H1 (cell line): Measurements from ENCODE around the gene PIK3R5. TPM values are rescaled to one million over a fixed set of nuclear protein-coding genes. Genes with fewer than 3 reads are reported as not detected.
A peak's percentile ranks its signal among the peaks of the same experiment; 100 is the strongest.

Source experiments
- CTCF ChIA-PET: fragments of 300-600 bp; sonication (Branson Sonifier 250); formaldehyde crosslinking; loops from one replicate; lab custom pipeline; 2021; ENCODE audit not compliant: partially characterized antibody; lab: Charles Lee
- POLR2A ChIA-PET: fragments of 300-600 bp; sonication (Branson Sonifier 250); formaldehyde crosslinking; loops from one replicate; lab custom pipeline; 2021; ENCODE audit warnings: inconsistent platforms; ENCODE audit not compliant: partially characterized antibody; lab: Charles Lee
- DNase-seq, 2 experiments: peaks; one replicate each; pipeline versions ENCODE4 v3.0.0 to v3.0.0-alpha.2; 2010 to 2022; ENCODE audit warnings: low spot score in 2 of 2, low read depth in 1 of 2, mixed read lengths in 1 of 2
- FAIRE-seq: peaks from 2 replicates; lab custom pipeline; 2011; peaks lifted over from hg19 to GRCh38; lab: Jason Lieb, UNC
- H2AFZ ChIP-seq: 2 replicates; pipeline ENCODE4 v1.8.1; 2012; ENCODE audit warnings: low read length, inconsistent platforms
- H2AK5ac ChIP-seq: 2 replicates; pipeline ENCODE4 v1.6.1; 2013; ENCODE audit warnings: low read depth, low read length
- H2BK120ac ChIP-seq: replicated peaks from 2 replicates; pipeline ENCODE3; 2013; ENCODE audit warnings: low read depth, low read length, inconsistent platforms
- H2BK12ac ChIP-seq: 2 replicates; pipeline ENCODE4 v1.6.1; 2013; ENCODE audit warnings: low read depth, low read length
- H2BK15ac ChIP-seq: 2 replicates; pipeline ENCODE4 v1.6.1; 2013; ENCODE audit warnings: low read length
- H2BK20ac ChIP-seq: 2 replicates; pipeline ENCODE4 v1.6.1; 2013; ENCODE audit warnings: low read length
- H2BK5ac ChIP-seq: 2 replicates; pipeline ENCODE4 v1.6.1; 2013; ENCODE audit warnings: low read depth, low read length
- H3K14ac ChIP-seq: 2 replicates; pipeline ENCODE4 v1.6.1; 2013; ENCODE audit warnings: inconsistent platforms; ENCODE audit not compliant: insufficient read length
- H3K18ac ChIP-seq: 2 replicates; pipeline ENCODE4 v1.6.1; 2013; ENCODE audit warnings: low read length; ENCODE audit errors: extremely low read depth
- H3K23ac ChIP-seq: 2 replicates; pipeline ENCODE4 v1.6.1; 2013; ENCODE audit warnings: inconsistent platforms; ENCODE audit not compliant: insufficient read length
- H3K23me2 ChIP-seq: 2 replicates; pipeline ENCODE4 v1.6.1; 2013; ENCODE audit warnings: low read depth, low read length
- H3K27ac ChIP-seq: 2 replicates; pipeline ENCODE4 v1.6.1; 2011; ENCODE audit warnings: low read depth, low read length, inconsistent platforms
- H3K27me3 ChIP-seq, 4 experiments: replicated peaks in 1 of 4; 1 replicate in 1 of 4; 2 replicates in 3 of 4; pipeline versions ENCODE4 v1.6.1 to v1.8.1; 2011 to 2013; ENCODE audit warnings: low read length in 3 of 4, mild to moderate bottlenecking in 3 of 4, inconsistent platforms in 2 of 4, mixed read lengths in 2 of 4, moderate library complexity in 1 of 4; ENCODE audit not compliant: control insufficient read depth in 3 of 4, insufficient read depth in 3 of 4; ENCODE audit errors: extremely low read depth in 1 of 4
- H3K36me3 ChIP-seq, 4 experiments: 2 replicates each; pipeline versions ENCODE4 v1.6.1 to v1.8.1; 2011 to 2013; ENCODE audit warnings: mild to moderate bottlenecking in 4 of 4, low read length in 3 of 4, moderate library complexity in 2 of 4, control low read depth in 1 of 4, inconsistent platforms in 1 of 4; ENCODE audit not compliant: insufficient read depth in 4 of 4, control insufficient read depth in 2 of 4
- H3K4ac ChIP-seq: replicated peaks from 2 replicates; pipeline ENCODE3; 2013; ENCODE audit warnings: low read length, low read depth, mixed read lengths, inconsistent platforms; ENCODE audit not compliant: insufficient read length
- H3K4me1 ChIP-seq, 4 experiments: replicated peaks in 1 of 4; 1 replicate in 1 of 4; 2 replicates in 3 of 4; pipeline versions ENCODE4 v1.6.1 to v1.8.1; 2011 to 2013; ENCODE audit warnings: low read length in 3 of 4, inconsistent platforms in 2 of 4, mixed read lengths in 1 of 4; ENCODE audit not compliant: insufficient read depth in 4 of 4, control insufficient read depth in 3 of 4
- H3K4me2 ChIP-seq, 2 experiments: 2 replicates each; pipeline versions ENCODE4 v1.6.1 to v1.8.1; 2011 to 2013; ENCODE audit warnings: low read depth in 2 of 2, low read length in 2 of 2, control low read depth in 1 of 2, inconsistent platforms in 1 of 2, mild to moderate bottlenecking in 1 of 2; ENCODE audit not compliant: insufficient read depth in 1 of 2
- H3K4me3 ChIP-seq, 4 experiments: fragments of 200-600, 300-600 bp in 1 of 4; sonication (generic), shearing (Covaris generic), sonication (Bioruptor Twin) in 1 of 4; 2 replicates each; pipeline versions ENCODE4 v1.5.1 to v1.8.1; 2011 to 2016; ENCODE audit warnings: low read length in 4 of 4, low read depth in 3 of 4, control low read depth in 2 of 4, inconsistent platforms in 2 of 4, mild to moderate bottlenecking in 2 of 4, mixed read lengths in 1 of 4, moderate library complexity in 1 of 4; ENCODE audit not compliant: insufficient read depth in 2 of 4; ENCODE audit errors: extremely low read depth in 1 of 4
- H3K56ac ChIP-seq: replicated peaks from 2 replicates; pipeline ENCODE3; 2013; ENCODE audit warnings: low read depth, mild to moderate bottlenecking, mixed read lengths, low read length, inconsistent platforms; ENCODE audit not compliant: insufficient read length
- H3K79me1 ChIP-seq: 2 replicates; pipeline ENCODE4 v1.6.1; 2013; ENCODE audit warnings: low read depth, low read length, control low read depth
- H3K79me2 ChIP-seq, 2 experiments: 2 replicates each; pipeline versions ENCODE4 v1.6.1 to v1.8.1; 2012 to 2013; ENCODE audit warnings: low read length in 2 of 2, mild to moderate bottlenecking in 2 of 2, inconsistent platforms in 1 of 2; ENCODE audit not compliant: insufficient read depth in 2 of 2, control insufficient read depth in 1 of 2
- H3K9ac ChIP-seq, 4 experiments: replicated peaks in 1 of 4; 1 replicate in 1 of 4; 2 replicates in 3 of 4; pipeline versions ENCODE4 v1.6.1 to v1.8.1; 2011 to 2013; ENCODE audit warnings: low read depth in 3 of 4, low read length in 3 of 4, control low read depth in 2 of 4, mild to moderate bottlenecking in 2 of 4, moderate library complexity in 2 of 4, inconsistent platforms in 1 of 4; ENCODE audit errors: extremely low read depth in 1 of 4
- H3K9me3 ChIP-seq, 2 experiments: 2 replicates each; pipeline versions ENCODE4 v1.6.1 to v1.8.1; 2012 to 2013; ENCODE audit warnings: mild to moderate bottlenecking in 2 of 2, moderate library complexity in 2 of 2, control low read depth in 1 of 2, inconsistent platforms in 1 of 2, low read depth in 1 of 2, low read length in 1 of 2, mixed read lengths in 1 of 2; ENCODE audit not compliant: insufficient read depth in 2 of 2
- H4K20me1 ChIP-seq, 2 experiments: replicated peaks in 1 of 2; 2 replicates each; pipeline versions ENCODE3 to v1.8.1; 2011 to 2013; ENCODE audit warnings: inconsistent platforms in 2 of 2, low read length in 2 of 2, mild to moderate bottlenecking in 1 of 2; ENCODE audit not compliant: insufficient read depth in 2 of 2, control insufficient read depth in 1 of 2
- H4K5ac ChIP-seq: 2 replicates; pipeline ENCODE4 v1.6.1; 2013; ENCODE audit warnings: low read length, low read depth, mixed read lengths, inconsistent platforms; ENCODE audit not compliant: insufficient read length
- H4K8ac ChIP-seq: 2 replicates; pipeline ENCODE4 v1.8.0; 2013; ENCODE audit warnings: mild to moderate bottlenecking, moderate library complexity, low read length, inconsistent platforms; ENCODE audit not compliant: insufficient read depth; ENCODE audit errors: extremely low read depth
- H4K91ac ChIP-seq: replicated peaks from 2 replicates; pipeline ENCODE3; 2013; ENCODE audit warnings: low read length, mixed read lengths, inconsistent platforms; ENCODE audit not compliant: insufficient read length
- FOSL1 ChIP-seq: IDR thresholded peaks from 2 replicates; pipeline ENCODE4 v1.6.1; 2011; ENCODE audit warnings: mild to moderate bottlenecking, low read depth, low read length, moderate library complexity; ENCODE audit not compliant: insufficient read depth
- RAD21 ChIP-seq, 2 experiments: IDR thresholded peaks in 1 of 2; conservative IDR thresholded peaks in 1 of 2; 2 replicates each; pipeline ENCODE4 v1.6.1; 2011; ENCODE audit warnings: low read depth in 2 of 2, low read length in 2 of 2, improper control_type of control experiment in 1 of 2, inconsistent platforms in 1 of 2, mild to moderate bottlenecking in 1 of 2, moderate library complexity in 1 of 2
- TEAD4 ChIP-seq: IDR thresholded peaks from 2 replicates; pipeline ENCODE4 v1.6.1; 2012; ENCODE audit warnings: low read depth, low read length, inconsistent platforms, mixed read lengths
- YY1 ChIP-seq: IDR thresholded peaks from 2 replicates; pipeline ENCODE4 v1.6.1; 2011; ENCODE audit warnings: low read depth, mild to moderate bottlenecking, low read length
- WGBS, 2 experiments: shearing (Covaris generic) in 1 of 2; methylation state at CpG; one replicate each; pipeline versions ENCODE4 v1.1.6 to v1.1.7; 2013 to 2015; ENCODE audit warnings: low lambda C conversion rate in 2 of 2, mixed read lengths in 2 of 2, inconsistent platforms in 1 of 2, low coverage in 1 of 2, missing lambda C conversion rate in 1 of 2; ENCODE audit not compliant: insufficient replicate concordance in 2 of 2, insufficient coverage in 1 of 2, insufficient read length in 1 of 2; ENCODE audit errors: extremely low coverage in 1 of 2, missing lambda C conversion rate in 1 of 2; 5-methylcytosine and 5-hydroxymethylcytosine counted together
- polyA plus RNA-seq, 7 experiments: library from polyadenylated mRNA; depleted of rRNA in 3 of 7; stranded (reverse) in 5 of 7; unstranded in 2 of 7; fragments of >200 nt in 5 of 7; fragments of 200-250 nt in 2 of 7; gene quantifications; 1 replicate in 5 of 7; 2 replicates in 1 of 7; 4 replicates in 1 of 7; pipeline versions ENCODE4 v1.2.1 to v1.2.3, GENCODE V29; 2011 to 2013; ENCODE audit warnings: missing spikeins in 2 of 7, mixed read lengths in 2 of 7
- total RNA-seq: library from RNA; stranded (reverse); fragmentation: NEBNext Ultra II Directional; extraction: Animal tissue kit (Norgen Biotek cat#: 25700); gene quantifications from 2 replicates; pipeline ENCODE4 v1.2.1, GENCODE V29; 2021
- TF ChIP-seq, protein P1 (sequence below), 3 experiments: IDR thresholded peaks; 1 replicate in 2 of 3; 2 replicates in 1 of 3; pipeline versions ENCODE4 v1.5.1 to v1.6.1; 2011; ENCODE audit warnings: low read length in 3 of 3, mild to moderate bottlenecking in 3 of 3, inconsistent platforms in 2 of 3, low read depth in 1 of 3, moderate library complexity in 1 of 3; ENCODE audit not compliant: insufficient read depth in 1 of 3; ENCODE audit errors: control extremely low read depth in 1 of 3

PIK3R5 gene
- total and polyA plus RNA-seq, 2 of the 8 experiments (the other 6 are each of a cell fraction or from before 2014, with no cell fraction given): 2.7 to 4.3 TPM

GRCh38 chr17:8991514-8992285, 26.2 kb upstream of the PIK3R5 start:
- Histone ChIP-seq H4K5ac (no peak overlapping the region), H2BK20ac (no peak overlapping the region), H2BK12ac (peak overlapping the region; percentile 52; the same call in 1 of the 2 replicates), H3K4ac (no peak overlapping the region), H3K27me3 (no peaks in the 10 kb centered on the region; a peak in 1 of 7 replicates), H3K4me2 (no peak overlapping the region), H3K9me3 (no peaks in the 10 kb centered on the region), H3K36me3 (no peaks in the 10 kb centered on the region), H3K79me1 (no peaks in the 10 kb centered on the region), H2BK15ac (no peak overlapping the region), H2BK120ac (no peak overlapping the region), H2BK5ac (no peak overlapping the region), H3K18ac (no peak overlapping the region; the same call in 1 of the 2 replicates), H3K23me2 (no peaks in the 10 kb centered on the region), H3K23ac (no peak overlapping the region), H3K9ac (no peak overlapping the region), H3K14ac (no peak overlapping the region), H4K20me1 (no peaks in the 10 kb centered on the region), H3K4me3 (no peak overlapping the region), H3K4me1 (peaks cover 1 to 9% (median 7%) of the 10 kb centered on the region in 4 experiments; a peak in 4 of 7 replicates), H2AFZ (peak overlapping the region; percentile 99; the same call in 1 of the 2 replicates), H4K8ac (peak overlapping the region; percentile 87; the same call in 1 of the 2 replicates), H2AK5ac (no peak overlapping the region), H3K79me2 (no peaks in the 10 kb centered on the region), H3K56ac (no peak overlapping the region), H4K91ac (no peak overlapping the region), H3K27ac (no peak overlapping the region)
- ChIA-PET POLR2A (no interaction called here), CTCF (interaction anchor here (1.0 to 2.4 kb wide), 9 partner anchors 11 to 188 kb away, joined by 3 to 9 read pairs (median 3); no protein-coding TSS in a partner anchor)
- TF ChIP-seq YY1 (0 out of 2 replicates have a peak, but pooled peaks have one; percentile 40), RAD21 (IDR thresholded peaks at IDR 0.05 in 1 of 2, conservative IDR thresholded peaks at IDR 0.05 in 1 of 2; ENCODE audit: low read depth in 2 of 2, low read length in 2 of 2) (peak; percentile 80 to 84), TEAD4 (0 out of 2 replicates have a peak, but pooled peaks have one; percentile 5), FOSL1 (no peak)
- TF ChIP-seq, protein P1, sequence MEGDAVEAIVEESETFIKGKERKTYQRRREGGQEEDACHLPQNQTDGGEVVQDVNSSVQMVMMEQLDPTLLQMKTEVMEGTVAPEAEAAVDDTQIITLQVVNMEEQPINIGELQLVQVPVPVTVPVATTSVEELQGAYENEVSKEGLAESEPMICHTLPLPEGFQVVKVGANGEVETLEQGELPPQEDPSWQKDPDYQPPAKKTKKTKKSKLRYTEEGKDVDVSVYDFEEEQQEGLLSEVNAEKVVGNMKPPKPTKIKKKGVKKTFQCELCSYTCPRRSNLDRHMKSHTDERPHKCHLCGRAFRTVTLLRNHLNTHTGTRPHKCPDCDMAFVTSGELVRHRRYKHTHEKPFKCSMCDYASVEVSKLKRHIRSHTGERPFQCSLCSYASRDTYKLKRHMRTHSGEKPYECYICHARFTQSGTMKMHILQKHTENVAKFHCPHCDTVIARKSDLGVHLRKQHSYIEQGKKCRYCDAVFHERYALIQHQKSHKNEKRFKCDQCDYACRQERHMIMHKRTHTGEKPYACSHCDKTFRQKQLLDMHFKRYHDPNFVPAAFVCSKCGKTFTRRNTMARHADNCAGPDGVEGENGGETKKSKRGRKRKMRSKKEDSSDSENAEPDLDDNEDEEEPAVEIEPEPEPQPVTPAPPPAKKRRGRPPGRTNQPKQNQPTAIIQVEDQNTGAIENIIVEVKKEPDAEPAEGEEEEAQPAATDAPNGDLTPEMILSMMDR (IDR thresholded peaks at IDR 0.05; ENCODE audit: control extremely low read depth in 1 of 3, insufficient read depth in 1 of 3, low read depth in 1 of 3, low read length in 3 of 3): peak; percentile 65 to 99 (median 87)
- DNase-seq (peak in 1 of 2 experiments; percentile 87), FAIRE-seq (peak; percentile 89)
- 59% methylated on average over 10 of the region's 10 CpGs; no CpG with 5 or more reads in 1 of the 2 experiments for WGBS, 2 experiments
